GM23338 (cell line): ENCODE results near the gene GPRASP3. TPM values are rescaled to one million over a fixed set of nuclear protein-coding genes. Genes with fewer than 3 reads are reported as not detected.

Experiments
- ATAC-seq: fragments of 200-7000 bp; cut with Tn5 transposase; 3 replicates; pipeline ENCODE4 v1.9.1; 2020
- DNase-seq: peaks from one replicate; pipeline ENCODE4 v3.0.0-alpha.2; 2015; ENCODE audit warnings: low spot score
- H2AFZ ChIP-seq: fragments of 200-600 bp; sonication (generic); 2 replicates; pipeline ENCODE4 v1.8.0; 2016; ENCODE audit warnings: antibody characterized with exemption, mild to moderate bottlenecking, moderate library complexity
- H3F3A ChIP-seq: fragments of 200-600 bp; sonication (generic); replicated peaks from 2 replicates; pipeline ENCODE4 v1.8.0; 2017; ENCODE audit warnings: antibody characterized with exemption, mixed run types, low read depth
- H3K27ac ChIP-seq: fragments of 200-600 bp; sonication (generic); 2 replicates; pipeline ENCODE4 v1.6.1; 2016; ENCODE audit warnings: low read depth
- H3K27me3 ChIP-seq: fragments of 200-600 bp; sonication (generic); 2 replicates; pipeline ENCODE4 v1.8.0; 2016; ENCODE audit warnings: mild to moderate bottlenecking, mixed run types, moderate library complexity; ENCODE audit not compliant: insufficient read depth
- H3K36me3 ChIP-seq: fragments of 200-600 bp; sonication (generic); 2 replicates; pipeline ENCODE4 v1.8.0; 2016; ENCODE audit warnings: mild to moderate bottlenecking; ENCODE audit not compliant: insufficient read depth
- H3K4me1 ChIP-seq: fragments of 200-600 bp; sonication (generic); 2 replicates; pipeline ENCODE4 v1.8.0; 2016; ENCODE audit warnings: mild to moderate bottlenecking, moderate library complexity; ENCODE audit not compliant: insufficient read depth
- H3K4me2 ChIP-seq: fragments of 200-600 bp; sonication (generic); 2 replicates; pipeline ENCODE4 v1.7.1; 2017; ENCODE audit warnings: mixed run types
- H3K4me3 ChIP-seq: fragments of 200-600 bp; sonication (generic); 2 replicates; pipeline ENCODE4 v1.6.1; 2016; ENCODE audit warnings: mixed run types
- H3K79me2 ChIP-seq: fragments of 200-600 bp; sonication (generic); replicated peaks from 2 replicates; pipeline ENCODE4 v1.8.0; 2017; ENCODE audit warnings: mild to moderate bottlenecking; ENCODE audit not compliant: insufficient read depth
- H3K9me2 ChIP-seq: fragments of 200-600 bp; sonication (generic); 2 replicates; pipeline ENCODE4 v1.8.0; 2017; ENCODE audit not compliant: insufficient read depth
- H4K20me1 ChIP-seq: fragments of 200-600 bp; sonication (generic); replicated peaks from 2 replicates; pipeline ENCODE4 v1.8.0; 2017; ENCODE audit warnings: mild to moderate bottlenecking; ENCODE audit not compliant: insufficient read depth
- H3K27ac Mint-ChIP-seq: 2 replicates; pipeline ENCODE4 v1.8.0; 2020; ENCODE audit warnings: inconsistent platforms, mild to moderate bottlenecking, moderate library complexity, mixed read lengths
- H3K27me3 Mint-ChIP-seq: 3 replicates; pipeline ENCODE4 v1.8.0; 2022; ENCODE audit warnings: low read depth, mild to moderate bottlenecking, moderate library complexity, mixed read lengths, inconsistent platforms; ENCODE audit not compliant: insufficient read depth, poor library complexity
- H3K36me3 Mint-ChIP-seq: 3 replicates; pipeline ENCODE4 v1.8.0; 2021; ENCODE audit warnings: low read depth, mild to moderate bottlenecking, inconsistent platforms, moderate library complexity, mixed read lengths
- H3K4me1 Mint-ChIP-seq: 3 replicates; pipeline ENCODE4 v1.8.0; 2020; ENCODE audit warnings: mild to moderate bottlenecking, inconsistent platforms, mixed read lengths
- H3K4me3 Mint-ChIP-seq: 3 replicates; pipeline ENCODE4 v1.8.0; 2021; ENCODE audit warnings: moderate library complexity, mild to moderate bottlenecking, inconsistent platforms, mixed read lengths
- H3K9me3 Mint-ChIP-seq: 3 replicates; pipeline ENCODE4 v1.8.0; 2020; ENCODE audit warnings: moderate library complexity, mild to moderate bottlenecking, inconsistent platforms, mixed read lengths
- CREB1 ChIP-seq: fragments of 250-450 bp; sonication (Bioruptor Pico); IDR thresholded peaks from 2 replicates; pipeline ENCODE4 v1.5.0; 2020; ENCODE audit warnings: low read depth, mild to moderate bottlenecking, moderate library complexity
- CTCF ChIP-seq, 2 experiments: fragments of 200-600 bp in 1 of 2; sonication (generic) in 1 of 2; conservative IDR thresholded peaks; 2 replicates each; pipeline versions ENCODE4 v1.5.1 to v1.6.1; 2016 to 2017; ENCODE audit warnings: antibody characterized with exemption in 2 of 2, low read depth in 2 of 2, mild to moderate bottlenecking in 2 of 2, moderate library complexity in 1 of 2
- ETS1 ChIP-seq: IDR thresholded peaks from 2 replicates; pipeline ENCODE4 v1.6.1; 2016; ENCODE audit warnings: antibody characterized with exemption
- EZH2 ChIP-seq: fragments of 200-600 bp; sonication (generic); IDR thresholded peaks from one replicate; pipeline ENCODE4 v1.8.0; 2017; ENCODE audit warnings: antibody characterized with exemption, mild to moderate bottlenecking, low read depth; ENCODE audit not compliant: unreplicated experiment
- EZH2phosphoT487 ChIP-seq: fragments of 200-600 bp; sonication (generic); IDR thresholded peaks from one replicate; pipeline ENCODE4 v1.8.1; 2018; ENCODE audit warnings: antibody characterized with exemption; ENCODE audit not compliant: unreplicated experiment
- JUNB ChIP-seq: IDR thresholded peaks from one replicate; pipeline ENCODE4 v1.6.1; 2016; ENCODE audit warnings: antibody characterized with exemption; ENCODE audit not compliant: unreplicated experiment
- POLR2AphosphoS5 ChIP-seq: IDR thresholded peaks from 2 replicates; pipeline ENCODE4 v1.6.1; 2016; ENCODE audit warnings: antibody characterized with exemption, low read depth
- ZNF114 ChIP-seq: fragments of 250-450 bp; sonication (Bioruptor Pico); IDR thresholded peaks from 2 replicates; pipeline ENCODE4 v1.5.0; 2020; ENCODE audit warnings: mild to moderate bottlenecking, moderate library complexity
- polyA plus RNA-seq: library from polyadenylated mRNA; unstranded; fragments of >200 nt; fragmentation: Nextera tagmentation; extraction: Ambion mirVana; gene quantifications from 2 replicates; pipeline ENCODE4 v1.2.1, GENCODE V29; 2016
- total RNA-seq: library from RNA; depleted of rRNA; stranded (reverse); fragments of >200 nt; shearing (Covaris generic); gene quantifications from 2 replicates; pipeline ENCODE4 v1.2.3, GENCODE V29; 2014

Gene GPRASP3
- total and polyA plus RNA-seq, 2 experiments from 2014 or later, result 7.9 to 18.2 TPM

- peaks cover 11% of the 10 kb centered on the region; the same call in 2 of the 3 replicates for H3K4me1 Mint-ChIP-seq
- ATAC-seq, result peak; percentile 76
Observed at GRCh38 chrX:102712216-102712966, 8.2 kb upstream of the GPRASP3 start, which contains the start of gene GPRASP2. TSS of gene GPRASP2 (plus strand) at chrX:102712448. CDS start at chrX:102714870, 2,422 bp downstream.

GRCh38 chrX:102712981-102713625 is 7.4 kb upstream of the GPRASP3 start:
- Histone ChIP-seq H2AFZ (no peak overlapping the region), H3K79me2 (no peaks in the 10 kb centered on the region), H3K4me1 (no peaks in the 10 kb centered on the region; the same call in 1 of the 2 replicates), H4K20me1 (no peaks in the 10 kb centered on the region), H3K4me2 (peak overlapping the region; percentile 79), H3K36me3 (no peaks in the 10 kb centered on the region), H3K4me3 (peak overlapping the region; percentile 72), H3K9me2 (no peaks in the 10 kb centered on the region), H3F3A (no peaks in the 10 kb centered on the region), H3K27me3 (peaks cover 13% of the 10 kb centered on the region), H3K27ac (no peak overlapping the region)
- ATAC-seq, result peak; percentile 52
- peaks cover 9% of the 10 kb centered on the region; the same call in 1 of the 3 replicates for H3K36me3 Mint-ChIP-seq
- peak; percentile 64 for DNase-seq
- H3K4me1 Mint-ChIP-seq, result peaks cover 11% of the 10 kb centered on the region
- H3K27ac Mint-ChIP-seq, result peak overlapping the region; percentile 59; the same call in 1 of the 2 replicates
- H3K27me3 Mint-ChIP-seq, result peaks cover 9% of the 10 kb centered on the region
- H3K9me3 Mint-ChIP-seq, result no peaks in the 10 kb centered on the region
- H3K4me3 Mint-ChIP-seq, result peak overlapping the region; percentile 91
- TF ChIP-seq JUNB (no peak), CREB1 (CRISPR knock-in tag) (peak; percentile 60; the same call in 1 of the 2 replicates), EZH2 (no peak), ZNF114 (no peak), EZH2phosphoT487 (no peak), CTCF (conservative IDR thresholded peaks at IDR 0.05; ENCODE audit: low read depth in 2 of 2) (peak; percentile 55 to 58)

More at GRCh38 chrX:102712216-102712966, 8.2 kb upstream of the GPRASP3 start, which contains the start of gene GPRASP2:
- Histone ChIP-seq H2AFZ (no peak within 1 kb of the TSS; the same call in 1 of the 2 replicates), H3F3A (no peaks in the 10 kb centered on the region), H3K27ac (no peak within 1 kb of the TSS), H3K4me2 (peak within 1 kb of the TSS; percentile 79), H3K27me3 (peaks cover 13% of the 10 kb centered on the region), H4K20me1 (no peaks in the 10 kb centered on the region), H3K9me2 (no peaks in the 10 kb centered on the region), H3K4me3 (peak within 1 kb of the TSS; percentile 72), H3K36me3 (no peaks in the 10 kb centered on the region), H3K79me2 (no peaks in the 10 kb centered on the region), H3K4me1 (no peaks in the 10 kb centered on the region; the same call in 1 of the 2 replicates)
- Mint-ChIP-seq H3K27me3 (peaks cover 9% of the 10 kb centered on the region), H3K4me3 (peak within 1 kb of the TSS; percentile 91), H3K9me3 (no peaks in the 10 kb centered on the region), H3K36me3 (peaks cover 9% of the 10 kb centered on the region; the same call in 1 of the 3 replicates), H3K27ac (peak within 1 kb of the TSS; percentile 56; the same call in 1 of the 2 replicates)
- TF ChIP-seq CTCF (conservative IDR thresholded peaks at IDR 0.05; ENCODE audit: low read depth in 2 of 2), result 0 out of 4 replicates have a peak, but pooled peaks of 1 of the 2 experiments have one; percentile 3
- TF ChIP-seq ETS1, result no peak
- TF ChIP-seq POLR2AphosphoS5, result peak; percentile 62
- DNase-seq, result peak; percentile 58
